ENCODE measurements around the gene CTSC.

DNA sequence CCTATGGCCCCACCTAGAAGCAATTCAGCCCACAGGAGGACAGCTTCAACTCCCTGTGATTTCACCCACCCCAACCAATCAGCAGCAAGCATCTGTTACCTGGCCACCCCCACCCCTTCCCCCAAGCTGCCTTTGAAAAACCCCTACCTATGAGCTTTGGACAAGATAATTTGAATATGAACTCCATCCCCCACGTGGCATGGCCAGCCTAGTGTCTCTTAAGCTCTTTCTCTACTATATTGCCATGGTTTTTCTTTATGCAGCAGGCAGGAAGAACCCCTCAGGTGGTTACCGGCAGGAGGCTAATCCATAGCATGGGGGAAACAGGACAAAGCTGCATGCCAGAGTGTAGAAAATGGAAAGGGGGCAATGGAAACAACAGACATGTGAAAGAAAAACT is 29.0 kb downstream of the CTSC start:
- TF ChIP-seq, protein P1, sequence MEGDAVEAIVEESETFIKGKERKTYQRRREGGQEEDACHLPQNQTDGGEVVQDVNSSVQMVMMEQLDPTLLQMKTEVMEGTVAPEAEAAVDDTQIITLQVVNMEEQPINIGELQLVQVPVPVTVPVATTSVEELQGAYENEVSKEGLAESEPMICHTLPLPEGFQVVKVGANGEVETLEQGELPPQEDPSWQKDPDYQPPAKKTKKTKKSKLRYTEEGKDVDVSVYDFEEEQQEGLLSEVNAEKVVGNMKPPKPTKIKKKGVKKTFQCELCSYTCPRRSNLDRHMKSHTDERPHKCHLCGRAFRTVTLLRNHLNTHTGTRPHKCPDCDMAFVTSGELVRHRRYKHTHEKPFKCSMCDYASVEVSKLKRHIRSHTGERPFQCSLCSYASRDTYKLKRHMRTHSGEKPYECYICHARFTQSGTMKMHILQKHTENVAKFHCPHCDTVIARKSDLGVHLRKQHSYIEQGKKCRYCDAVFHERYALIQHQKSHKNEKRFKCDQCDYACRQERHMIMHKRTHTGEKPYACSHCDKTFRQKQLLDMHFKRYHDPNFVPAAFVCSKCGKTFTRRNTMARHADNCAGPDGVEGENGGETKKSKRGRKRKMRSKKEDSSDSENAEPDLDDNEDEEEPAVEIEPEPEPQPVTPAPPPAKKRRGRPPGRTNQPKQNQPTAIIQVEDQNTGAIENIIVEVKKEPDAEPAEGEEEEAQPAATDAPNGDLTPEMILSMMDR (IDR thresholded peaks at IDR 0.05): no peak
- no peak for TF ChIP-seq POLR2A (IDR thresholded peaks at IDR 0.05)
